H1 (cell line): ENCODE results near the gene TMEM170A.

ENCODE experiments used
- ATF2 ChIP-seq: IDR thresholded peaks from 2 replicates; pipeline ENCODE4 v1.6.1; 2012; ENCODE audit warnings: low read length, inconsistent platforms
- CHD1 ChIP-seq: IDR thresholded peaks from 2 replicates; pipeline ENCODE4 v1.6.1; 2012; ENCODE audit warnings: low read depth, low read length, improper control_type of control experiment
- CTCF ChIP-seq, 3 experiments: IDR thresholded peaks; 1 replicate in 2 of 3; 2 replicates in 1 of 3; pipeline versions ENCODE4 v1.5.1 to v1.6.1; 2011; ENCODE audit warnings: low read length in 3 of 3, mild to moderate bottlenecking in 3 of 3, inconsistent platforms in 2 of 3, low read depth in 1 of 3, moderate library complexity in 1 of 3; ENCODE audit not compliant: insufficient read depth in 1 of 3; ENCODE audit errors: control extremely low read depth in 1 of 3
- EP300 ChIP-seq, 2 experiments: IDR thresholded peaks; 1 replicate in 1 of 2; 2 replicates in 1 of 2; pipeline ENCODE4 v1.6.1; 2011 to 2012; ENCODE audit warnings: low read depth in 2 of 2, low read length in 2 of 2, mild to moderate bottlenecking in 2 of 2, borderline replicate concordance in 1 of 2, inconsistent platforms in 1 of 2, moderate library complexity in 1 of 2
- MAX ChIP-seq: IDR thresholded peaks from 2 replicates; pipeline ENCODE4 v1.6.1; 2012; ENCODE audit warnings: inconsistent platforms
- RFX5 ChIP-seq: IDR thresholded peaks from 2 replicates; pipeline ENCODE4 v1.6.1; 2011; ENCODE audit warnings: low read depth, low read length, improper control_type of control experiment, borderline replicate concordance
- TAF7 ChIP-seq: optimal IDR thresholded peaks from 2 replicates; pipeline ENCODE3; 2011; ENCODE audit warnings: low read depth, mild to moderate bottlenecking, inconsistent platforms, low read length, moderate library complexity, borderline replicate concordance

- TF ChIP-seq RFX5 (no peak), MAX (no peak), CTCF (IDR thresholded peaks at IDR 0.05; ENCODE audit: control extremely low read depth in 1 of 3, insufficient read depth in 1 of 3, low read depth in 1 of 3, low read length in 3 of 3) (no peak), EP300 (IDR thresholded peaks at IDR 0.05; ENCODE audit: borderline replicate concordance in 1 of 2, low read depth in 2 of 2, low read length in 2 of 2) (no peak), CHD1 (no peak), TAF7 (no peak), ATF2 (no peak)
These were observed 29.7 kb upstream of the TMEM170A start for GRCh38 chr16:75494184-75494583.
